Measurements from ENCODE around the gene ATG9B. TPM values are rescaled to one million over a fixed set of nuclear protein-coding genes. Genes with fewer than 3 reads are reported as not detected.
"Not testable (repeated sequence)": the region's sequence is repeated elsewhere in the genome, so short reads cannot be mapped to it uniquely, and the experiment has no call there.

Gene ATG9B
- total and polyA plus RNA-seq, 2 donors: 0.32 TPM; not detected in 1

GRCh38 chr7:151053751-151054150 is 29.5 kb upstream of the ATG9B start:
- no peak for DNase-seq (ENCODE audit: extremely low spot score)
- Histone ChIP-seq H3K27ac (ENCODE audit: low read depth) (no peak overlapping the region), H3K4me3 (ENCODE audit: low read depth, low read length) (no peak overlapping the region), H3K4me1 (ENCODE audit: insufficient read depth) (peaks cover 1% of the 10 kb centered on the region), H3K36me3 (ENCODE audit: insufficient read depth) (no peaks in the 10 kb centered on the region)
- WGBS: 96% methylated on average over 8 of the region's 8 CpGs

GRCh38 chr7:151053096-151053495 is 28.8 kb upstream of the ATG9B start:
- Histone ChIP-seq H3K4me3 (ENCODE audit: low read depth, low read length) (no peak overlapping the region), H3K27ac (ENCODE audit: low read depth) (no peak overlapping the region), H3K36me3 (ENCODE audit: insufficient read depth) (no peaks in the 10 kb centered on the region), H3K4me1 (ENCODE audit: insufficient read depth) (peaks cover 1% of the 10 kb centered on the region)
- 70% methylated on average over 4 of the region's 4 CpGs for WGBS
- no peak for DNase-seq (ENCODE audit: extremely low spot score)

- DNase-seq (ENCODE audit: extremely low spot score): no peak
- H3K27ac ChIP-seq (ENCODE audit: low read depth): no peak overlapping the region
- 2% methylated on average over 50 of the region's 50 CpGs for WGBS
- H3K4me1 ChIP-seq (ENCODE audit: insufficient read depth): peaks cover 1% of the 10 kb centered on the region
- no peaks in the 10 kb centered on the region for H3K36me3 ChIP-seq (ENCODE audit: insufficient read depth)
- H3K4me3 ChIP-seq (ENCODE audit: low read depth, low read length): no peak overlapping the region
Measured at GRCh38 chr7:151051108-151051507, 26.8 kb upstream of the ATG9B start.

GRCh38 chr7:151048911-151049463 is 24.7 kb upstream of the ATG9B start:
- WGBS: 90% methylated on average over 38 of the region's 38 CpGs
- no peak for DNase-seq (ENCODE audit: extremely low spot score)
- peaks cover 1% of the 10 kb centered on the region for H3K4me1 ChIP-seq (ENCODE audit: insufficient read depth)
- H3K27ac ChIP-seq (ENCODE audit: low read depth): no peak overlapping the region
- no peaks in the 10 kb centered on the region for H3K36me3 ChIP-seq (ENCODE audit: insufficient read depth)
- H3K4me3 ChIP-seq (ENCODE audit: low read depth, low read length): no peak overlapping the region

- WGBS: 69% methylated on average over 22 of the region's 22 CpGs
- DNase-seq (ENCODE audit: extremely low spot score): no peak
- Histone ChIP-seq H3K36me3 (ENCODE audit: insufficient read depth) (no peaks in the 10 kb centered on the region), H3K4me1 (ENCODE audit: insufficient read depth) (peaks cover 1% of the 10 kb centered on the region), H3K4me3 (ENCODE audit: low read depth, low read length) (no peak within 1 kb of the TSS), H3K27ac (ENCODE audit: low read depth) (no peak within 1 kb of the TSS)
Measured at GRCh38 chr7:151047976-151048815, 23.9 kb upstream of the ATG9B start, which contains the start of gene ASIC3. ASIC3 (plus strand) TSS chr7:151048531; CDS start chr7:151048886, 355 bp downstream.

GRCh38 chr7:151046603-151047573 is 22.6 kb upstream of the ATG9B start:
- H3K4me1 ChIP-seq (ENCODE audit: insufficient read depth): peaks cover 1% of the 10 kb centered on the region
- no peaks in the 10 kb centered on the region for H3K36me3 ChIP-seq (ENCODE audit: insufficient read depth)
- no peak for DNase-seq (ENCODE audit: extremely low spot score)
- no peak overlapping the region for H3K4me3 ChIP-seq (ENCODE audit: low read depth, low read length)
- H3K27ac ChIP-seq (ENCODE audit: low read depth): no peak overlapping the region
- WGBS: 22% methylated on average over 14 of the region's 14 CpGs

- Histone ChIP-seq H3K4me3 (ENCODE audit: low read depth, low read length) (no peak overlapping the region), H3K4me1 (ENCODE audit: insufficient read depth) (no peaks in the 10 kb centered on the region), H3K27ac (ENCODE audit: low read depth) (no peak overlapping the region), H3K36me3 (ENCODE audit: insufficient read depth) (no peaks in the 10 kb centered on the region)
- no peak for DNase-seq (ENCODE audit: extremely low spot score)
- 89% methylated on average over 9 of the region's 9 CpGs for WGBS
Measured at GRCh38 chr7:151045967-151046366, 21.7 kb upstream of the ATG9B start.

GRCh38 chr7:151045262-151045661 is 21.0 kb upstream of the ATG9B start:
- DNase-seq (ENCODE audit: extremely low spot score): no peak
- no peaks in the 10 kb centered on the region for H3K4me1 ChIP-seq (ENCODE audit: insufficient read depth)
- H3K4me3 ChIP-seq (ENCODE audit: low read depth, low read length): no peak overlapping the region
- no peak overlapping the region for H3K27ac ChIP-seq (ENCODE audit: low read depth)
- WGBS: 79% methylated on average over 11 of the region's 11 CpGs
- H3K36me3 ChIP-seq (ENCODE audit: insufficient read depth): no peaks in the 10 kb centered on the region

GRCh38 chr7:151043959-151044358 is 19.7 kb upstream of the ATG9B start:
- H3K36me3 ChIP-seq (ENCODE audit: insufficient read depth): no peaks in the 10 kb centered on the region
- no peak for DNase-seq (ENCODE audit: extremely low spot score)
- H3K4me3 ChIP-seq (ENCODE audit: low read depth, low read length): no peak overlapping the region
- 94% methylated on average over 20 of the region's 20 CpGs for WGBS
- H3K4me1 ChIP-seq (ENCODE audit: insufficient read depth): no peaks in the 10 kb centered on the region
- H3K27ac ChIP-seq (ENCODE audit: low read depth): no peak overlapping the region

- 84% methylated on average over 10 of the region's 10 CpGs for WGBS
- not testable (repeated sequence) for DNase-seq (ENCODE audit: extremely low spot score); H3K27ac ChIP-seq (ENCODE audit: low read depth); H3K36me3 ChIP-seq (ENCODE audit: insufficient read depth); H3K4me1 ChIP-seq (ENCODE audit: insufficient read depth); H3K4me3 ChIP-seq (ENCODE audit: low read depth, low read length)
Measured at GRCh38 chr7:151043449-151043848, 19.2 kb upstream of the ATG9B start.

- Histone ChIP-seq H3K4me1 (ENCODE audit: insufficient read depth) (no peaks in the 10 kb centered on the region), H3K27ac (ENCODE audit: low read depth) (no peak overlapping the region), H3K4me3 (ENCODE audit: low read depth, low read length) (no peak overlapping the region), H3K36me3 (ENCODE audit: insufficient read depth) (no peaks in the 10 kb centered on the region)
- 93% methylated on average over 30 of the region's 30 CpGs for WGBS
- DNase-seq (ENCODE audit: extremely low spot score): no peak
Measured at GRCh38 chr7:151040616-151041375, 16.5 kb upstream of the ATG9B start.

- Histone ChIP-seq H3K4me1 (ENCODE audit: insufficient read depth) (no peaks in the 10 kb centered on the region), H3K27ac (ENCODE audit: low read depth) (no peak overlapping the region), H3K4me3 (ENCODE audit: low read depth, low read length) (no peak overlapping the region), H3K36me3 (ENCODE audit: insufficient read depth) (no peaks in the 10 kb centered on the region)
- WGBS: 71% methylated on average over 18 of the region's 18 CpGs
- DNase-seq (ENCODE audit: extremely low spot score): no peak
Measured at GRCh38 chr7:151039850-151040548, 15.7 kb upstream of the ATG9B start.

Data from urinary bladder (tissue), 4 donors.